HG02938 (cell line): ENCODE data around the gene CCDC9B.

ENCODE experiments used
- ATAC-seq: cut with Tn5 transposase; IDR thresholded peaks from one replicate; pipeline ENCODE4 v1.9.1; 2021; ENCODE audit warnings: mild to moderate bottlenecking, moderate library complexity; ENCODE audit not compliant: unreplicated experiment

Gene CCDC9B

GRCh38 chr15:40365624-40366456 lies 25.1 kb upstream of the CCDC9B start:
- no peak for ATAC-seq

- no peak for ATAC-seq
Measured at GRCh38 chr15:40365016-40365415, 24.3 kb upstream of the CCDC9B start.

GRCh38 chr15:40364251-40364650 lies 23.5 kb upstream of the CCDC9B start:
- ATAC-seq = no peak

GRCh38 chr15:40363611-40364010 lies 22.9 kb upstream of the CCDC9B start:
- ATAC-seq = no peak

- no peak for ATAC-seq
Measured at GRCh38 chr15:40361640-40362039, 20.9 kb upstream of the CCDC9B start.

- no peak for ATAC-seq
Measured at GRCh38 chr15:40360015-40360414, 19.3 kb upstream of the CCDC9B start.

GRCh38 chr15:40358471-40359353 lies 18.0 kb upstream of the CCDC9B start:
- peak; percentile 7 for ATAC-seq

- peak; percentile 61 for ATAC-seq
Measured at GRCh38 chr15:40357723-40358470, 17.2 kb upstream of the CCDC9B start, which contains the start of gene DISP2. Gene DISP2 (plus strand): TSS chr15:40358219. CDS start chr15:40358322, 103 bp downstream.

DNA sequence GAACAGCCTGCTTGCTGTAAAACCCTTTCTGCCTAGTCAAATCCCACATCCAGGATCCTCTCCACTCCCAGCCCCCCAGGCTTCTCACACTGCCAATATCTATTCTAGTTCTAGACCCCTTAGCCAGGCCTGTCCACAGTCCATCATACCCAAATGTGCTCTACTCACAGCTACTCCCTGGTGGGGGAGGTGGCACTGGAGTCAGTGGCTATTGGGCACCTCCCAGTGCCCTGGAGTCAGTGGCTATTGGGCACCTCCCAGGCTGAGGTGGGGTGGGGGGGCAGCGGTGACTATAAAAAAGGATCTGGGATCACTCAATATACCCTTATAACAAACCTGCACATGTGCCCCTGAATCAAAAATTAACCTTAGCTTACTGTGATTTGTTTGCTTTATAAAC lies 16.5 kb upstream of the CCDC9B start:
- no peak for ATAC-seq

GRCh38 chr15:40355976-40356585 lies 15.3 kb upstream of the CCDC9B start:
- no peak for ATAC-seq

DNA sequence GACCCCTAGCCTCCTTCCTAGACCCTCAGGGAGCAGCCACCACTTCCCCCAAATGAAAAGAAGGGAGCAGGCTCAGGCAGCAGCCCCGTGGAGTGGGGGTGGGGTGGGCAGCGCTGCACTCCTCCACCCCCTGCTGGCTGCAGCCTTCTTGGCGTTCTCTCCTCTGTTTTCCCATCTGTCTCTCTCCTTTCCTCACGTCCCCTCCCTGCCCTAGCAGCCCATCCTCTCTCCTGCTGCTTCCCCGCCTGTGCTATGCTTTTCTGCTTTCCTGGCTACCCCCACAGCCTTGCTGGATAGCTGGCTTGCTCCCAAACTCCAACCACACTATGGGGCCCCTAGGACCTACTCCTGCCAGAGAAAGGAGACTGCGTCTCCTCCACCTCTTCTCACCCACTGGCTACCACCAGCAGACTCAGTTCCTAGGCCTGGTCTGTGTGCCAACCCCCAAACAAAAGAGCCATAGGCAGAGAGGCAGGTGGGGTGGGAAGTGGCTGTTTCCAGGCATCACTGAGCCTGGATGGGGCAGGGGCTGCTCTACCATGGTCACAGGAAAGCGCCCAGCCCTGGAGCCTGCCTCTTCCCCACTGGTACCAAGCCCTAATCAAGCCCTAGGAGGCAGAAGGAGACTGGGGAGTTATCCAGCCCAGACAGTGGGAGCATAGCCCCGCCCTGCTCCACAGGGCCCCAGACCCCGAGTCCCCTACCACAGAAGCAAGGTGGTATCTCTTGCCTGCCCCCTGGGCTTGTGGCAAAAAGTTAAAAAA lies 13.9 kb upstream of the CCDC9B start:
- no peak for ATAC-seq

DNA sequence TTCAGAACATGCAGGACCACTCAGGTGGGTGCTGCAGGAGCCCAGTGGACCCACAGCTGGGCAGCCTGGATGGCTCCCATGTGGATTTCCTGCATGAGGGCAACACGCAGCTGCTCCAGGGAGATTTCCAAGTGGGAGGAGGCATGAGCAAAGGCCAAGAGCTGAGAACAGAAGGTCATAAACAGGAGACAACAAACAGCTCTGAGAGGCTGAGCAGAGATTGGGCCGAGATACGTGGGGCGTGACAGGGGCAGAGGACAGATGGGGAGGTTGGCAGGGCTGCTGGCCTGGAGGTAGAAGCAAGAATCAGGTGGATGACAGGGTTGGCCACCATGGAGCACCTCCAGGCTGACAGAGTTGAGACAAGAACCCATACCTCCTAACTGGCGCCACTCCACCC lies 13.0 kb upstream of the CCDC9B start:
- no peak for ATAC-seq

- ATAC-seq = no peak
Measured at GRCh38 chr15:40352281-40352901, 11.7 kb upstream of the CCDC9B start.

DNA sequence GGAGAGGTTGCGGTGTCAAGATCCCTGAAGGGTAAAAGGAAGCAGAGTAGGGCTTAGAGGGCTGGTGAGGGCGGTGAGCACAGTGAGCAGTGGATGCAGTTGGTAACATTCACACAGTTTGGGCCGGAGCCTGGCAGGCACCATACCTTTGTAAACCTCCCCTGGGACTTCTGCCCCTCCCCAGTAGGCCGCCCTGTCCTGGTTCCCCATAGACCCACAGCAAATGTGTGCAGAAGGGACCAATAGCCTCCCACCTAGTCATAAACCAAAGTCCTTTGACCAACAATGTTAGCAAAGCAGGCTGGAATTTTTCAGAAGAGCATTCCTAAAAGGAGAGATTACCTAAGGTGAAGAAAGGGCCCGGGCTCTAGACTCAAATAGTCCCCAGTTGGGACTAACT lies 8.4 kb upstream of the CCDC9B start:
- no peak for ATAC-seq

DNA sequence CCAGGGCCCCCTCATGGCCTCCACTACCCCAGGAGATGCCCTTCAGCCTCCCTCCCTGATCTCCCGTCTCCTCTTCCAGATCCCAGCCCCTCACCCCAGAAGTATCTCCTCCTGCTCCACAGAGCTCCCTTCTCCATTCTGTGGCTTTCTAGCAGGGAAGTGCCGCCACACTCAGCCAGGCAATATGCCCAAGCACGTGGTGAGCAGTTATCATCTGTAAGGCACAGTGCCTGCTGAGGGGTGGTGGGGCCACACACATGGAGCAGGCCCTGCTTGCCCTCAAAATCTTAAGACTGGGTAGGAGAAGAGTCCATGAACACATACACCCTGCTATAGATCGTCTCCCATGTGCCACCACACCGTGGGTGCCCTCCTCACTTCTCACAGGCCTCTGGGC lies 7.7 kb upstream of the CCDC9B start:
- ATAC-seq = no peak

- ATAC-seq = no peak
Measured at GRCh38 chr15:40347559-40348473, 7.1 kb upstream of the CCDC9B start.

DNA sequence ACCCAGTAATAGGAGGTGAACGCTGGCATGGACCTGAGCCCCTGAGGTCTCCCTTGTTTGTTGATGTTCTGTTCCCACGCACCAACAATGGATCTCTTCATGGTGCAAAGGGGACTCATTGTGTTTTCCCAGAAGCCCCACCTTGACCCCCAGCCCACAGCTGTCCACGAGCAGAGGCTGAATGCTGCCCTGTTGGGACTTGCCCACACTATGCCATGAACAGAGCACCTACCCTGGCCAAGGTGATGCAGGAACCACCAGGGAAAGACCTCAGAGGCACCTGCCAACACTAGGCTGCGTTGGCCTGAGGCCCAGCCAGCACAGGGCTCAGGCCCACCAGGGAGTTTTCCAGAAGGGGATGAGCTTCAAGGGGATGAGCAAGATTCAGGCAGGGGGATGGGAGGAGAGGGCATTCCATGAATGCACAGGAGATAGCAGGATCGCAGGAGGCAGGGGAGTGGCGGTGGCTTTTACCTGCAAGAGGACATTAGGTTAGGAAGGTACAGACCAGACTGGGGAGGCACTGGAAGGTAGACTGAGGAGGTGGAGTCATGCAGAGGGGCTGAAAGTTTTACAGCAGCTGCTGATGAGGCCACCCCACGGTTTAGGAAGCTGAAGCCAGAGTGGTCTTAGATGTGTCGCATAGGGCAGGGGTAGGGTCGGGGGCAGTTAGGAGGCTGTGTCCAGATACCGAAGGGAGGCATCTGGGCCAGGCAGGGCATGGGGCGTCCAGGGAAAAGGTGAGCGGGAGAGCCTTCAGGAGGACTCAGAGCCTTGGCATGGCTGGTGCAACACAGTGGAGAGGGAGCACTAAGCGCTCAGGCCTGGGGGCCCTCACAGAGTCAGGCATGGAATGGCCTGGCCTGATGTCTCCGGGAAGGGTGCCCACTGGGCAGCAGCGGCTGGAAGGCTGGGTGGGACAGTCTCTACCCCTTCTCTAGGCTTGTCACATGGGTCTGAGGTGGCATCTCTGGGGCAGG lies 6.1 kb upstream of the CCDC9B start:
- ATAC-seq = no peak
